Activated CD8-positive, alpha-beta memory T cell treated with anti-CD3 and anti-CD28 coated beads for 4 hours (primary cell): ENCODE results near the gene PDLIM4.

Source experiments
- DNase-seq, 2 donors: peaks; one replicate each; pipeline ENCODE4 v3.0.0-alpha.2; 2020; ENCODE audit warnings: low read depth in 2 of 2

Gene PDLIM4

GRCh38 chr5:132227485-132228240, 29.8 kb upstream of the PDLIM4 start, which contains the start of gene P4HA2:
P4HA2 (minus strand) TSS chr5:132227853; CDS start chr5:132218626, 9,227 bp downstream.
- DNase-seq = no peak

- no peak for DNase-seq
These were observed 29.1 kb upstream of the PDLIM4 start for GRCh38 chr5:132228241-132229035.

GRCh38 chr5:132229236-132229635, 28.3 kb upstream of the PDLIM4 start:
- no peak for DNase-seq

- no peak for DNase-seq
These were observed 26.6 kb upstream of the PDLIM4 start for GRCh38 chr5:132230871-132231270.

- no peak for DNase-seq
These were observed 25.0 kb upstream of the PDLIM4 start for GRCh38 chr5:132232465-132232864.

- DNase-seq = no peak
These were observed 24.4 kb upstream of the PDLIM4 start for GRCh38 chr5:132233081-132233480.

- DNase-seq = no peak
These were observed 23.4 kb upstream of the PDLIM4 start for GRCh38 chr5:132233811-132234683.

GRCh38 chr5:132234684-132235062, 22.8 kb upstream of the PDLIM4 start:
- DNase-seq = no peak

GRCh38 chr5:132235340-132235739, 22.2 kb upstream of the PDLIM4 start:
- no peak for DNase-seq

GRCh38 chr5:132237141-132237540, 20.4 kb upstream of the PDLIM4 start:
- DNase-seq = no peak

- no peak for DNase-seq
These were observed 19.8 kb upstream of the PDLIM4 start for GRCh38 chr5:132237670-132238069.

GRCh38 chr5:132238169-132238744, 19.2 kb upstream of the PDLIM4 start:
- DNase-seq = peak; percentile 54 to 63

GRCh38 chr5:132238901-132239500, 18.5 kb upstream of the PDLIM4 start:
- no peak for DNase-seq

- DNase-seq = no peak
These were observed 17.7 kb upstream of the PDLIM4 start for GRCh38 chr5:132239776-132240175.

- DNase-seq = no peak
These were observed 14.0 kb upstream of the PDLIM4 start for GRCh38 chr5:132243366-132243977.

- no peak for DNase-seq
These were observed 11.9 kb upstream of the PDLIM4 start for GRCh38 chr5:132245593-132245992.

GRCh38 chr5:132246806-132247205, 10.7 kb upstream of the PDLIM4 start:
- DNase-seq = no peak

- no peak for DNase-seq
These were observed 6.9 kb upstream of the PDLIM4 start for GRCh38 chr5:132250547-132250946.

GRCh38 chr5:132251220-132251725, 6.2 kb upstream of the PDLIM4 start:
- no peak for DNase-seq

- DNase-seq = no peak
These were observed 4.5 kb upstream of the PDLIM4 start for GRCh38 chr5:132253008-132253441.
